Thyroid gland (tissue), 4 donors: Measurements from ENCODE around the gene CYGB. TPM values are rescaled to one million over a fixed set of nuclear protein-coding genes. Genes with fewer than 3 reads are reported as not detected.

Experiments used
- DNase-seq, 2 donors: peaks; one replicate each; pipeline ENCODE4 v3.0.0-alpha.2; 2019
- H3K27ac ChIP-seq, 3 donors: fragments of 200-600 bp; sonication (generic); 1 replicate in 2 of 3; 2 replicates in 1 of 3; pipeline ENCODE4 v1.5.1; 2016 to 2019; ENCODE audit warnings: mild to moderate bottlenecking in 1 of 3, moderate library complexity in 1 of 3
- H3K27me3 ChIP-seq: fragments of 200-600 bp; sonication (generic); one replicate; pipeline ENCODE4 v1.5.1; 2019
- H3K36me3 ChIP-seq, 2 donors: fragments of 200-600 bp; sonication (generic); one replicate each; pipeline ENCODE4 v1.5.1; 2016 to 2019
- H3K4me1 ChIP-seq, 2 donors: fragments of 200-600 bp; sonication (generic); one replicate each; pipeline ENCODE4 v1.5.1; 2017 to 2019
- H3K4me3 ChIP-seq, 3 donors: fragments of 200-600 bp; sonication (generic); replicated peaks in 1 of 3; 1 replicate in 2 of 3; 2 replicates in 1 of 3; pipeline ENCODE4 v1.5.1; 2016; ENCODE audit warnings: mild to moderate bottlenecking in 1 of 3
- H3K9me3 ChIP-seq: fragments of 200-600 bp; sonication (generic); one replicate; pipeline ENCODE4 v1.5.1; 2017
- CTCF ChIP-seq, 6 experiments: fragments of 200-600 bp in 3 of 6; fragments of 450-650 bp in 3 of 6; sonication (generic) in 3 of 6; IDR thresholded peaks; one replicate each; pipeline ENCODE4 v1.5.1; 2016 to 2019; ENCODE audit warnings: antibody characterized with exemption in 6 of 6, mild to moderate bottlenecking in 2 of 6, inconsistent platforms in 1 of 6, moderate library complexity in 1 of 6
- POLR2A ChIP-seq, 2 donors: fragments of 450-650 bp; IDR thresholded peaks; one replicate each; pipeline ENCODE4 v1.6.1; 2017; ENCODE audit warnings: antibody characterized with exemption in 2 of 2, mild to moderate bottlenecking in 2 of 2, moderate library complexity in 1 of 2
- WGBS, 2 donors: methylation state at CpG; one replicate each; pipeline ENCODE4 v1.1.5; 2017; 5-methylcytosine and 5-hydroxymethylcytosine counted together
- intact Hi-C: fragments of 100-400 bp; cut with DNase I; formaldehyde crosslinking; loops from one replicate; pipeline ENCODE4 v1.15.1; 2023
- total RNA-seq, 4 donors: library from RNA; depleted of rRNA; stranded (reverse); fragments of >200 nt; gene quantifications; one replicate each; pipeline ENCODE4 v1.2.3, GENCODE V29; 2016

The CYGB gene
- total RNA-seq, 4 donors from 2014 or later = 14.7 to 32.3 (median 25.6) TPM

GRCh38 chr17:76577876-76578275, 40.4 kb upstream of the CYGB start:
- 94 to 97% methylated on average over 7 of the region's 7 CpGs for WGBS, 2 donors
- intact Hi-C loops = no loop called here
- TF ChIP-seq CTCF (IDR thresholded peaks at IDR 0.05) = no peak
- TF ChIP-seq POLR2A (IDR thresholded peaks at IDR 0.05) = no peak
- Histone ChIP-seq H3K27ac (no peak overlapping the region), H3K4me1 (peaks cover 10 to 12% of the 10 kb centered on the region in 2 donors), H3K4me3 (no peak overlapping the region), H3K9me3 (no peaks in the 10 kb centered on the region), H3K36me3 (no peaks in the 10 kb centered on the region), H3K27me3 (no peaks in the 10 kb centered on the region)
- no peak for DNase-seq

- H3K27me3 ChIP-seq = no peaks in the 10 kb centered on the region
- WGBS, 2 donors = 91 to 93% methylated on average over 9 of the region's 9 CpGs
- no peaks in the 10 kb centered on the region for H3K9me3 ChIP-seq
- peaks cover 19 to 23% of the 10 kb centered on the region in 2 donors for H3K4me1 ChIP-seq
- no peak for TF ChIP-seq CTCF (IDR thresholded peaks at IDR 0.05)
- no peak for TF ChIP-seq POLR2A (IDR thresholded peaks at IDR 0.05)
- no peak overlapping the region for H3K27ac ChIP-seq
- intact Hi-C loops = no loop called here
- H3K36me3 ChIP-seq = no peaks in the 10 kb centered on the region
- no peak for DNase-seq
- H3K4me3 ChIP-seq = no peak overlapping the region
These were observed 38.7 kb upstream of the CYGB start for GRCh38 chr17:76576189-76576588.

- H3K27ac ChIP-seq = no peak overlapping the region
- no peak overlapping the region for H3K4me3 ChIP-seq
- WGBS, 2 donors = 78 to 79% methylated on average over 5 of the region's 5 CpGs
- peaks cover 16 to 23% of the 10 kb centered on the region in 2 donors for H3K4me1 ChIP-seq
- H3K9me3 ChIP-seq = no peaks in the 10 kb centered on the region
- DNase-seq = no peak
- intact Hi-C loops = no loop called here
- no peaks in the 10 kb centered on the region for H3K27me3 ChIP-seq
- TF ChIP-seq POLR2A (IDR thresholded peaks at IDR 0.05) (no peak), CTCF (IDR thresholded peaks at IDR 0.05) (no peak)
- no peaks in the 10 kb centered on the region for H3K36me3 ChIP-seq
These were observed 38.1 kb upstream of the CYGB start for GRCh38 chr17:76575570-76575969.

GRCh38 chr17:76574166-76574565, 36.7 kb upstream of the CYGB start:
- Histone ChIP-seq H3K9me3 (no peaks in the 10 kb centered on the region), H3K36me3 (no peaks in the 10 kb centered on the region), H3K27ac (peak overlapping the region in 1 of 3 donors; percentile 2), H3K4me3 (no peak overlapping the region), H3K27me3 (no peaks in the 10 kb centered on the region), H3K4me1 (peaks cover 29 to 36% of the 10 kb centered on the region in 2 donors)
- DNase-seq = no peak
- intact Hi-C loops = no loop called here
- 89 to 95% methylated on average over 11 of the region's 11 CpGs for WGBS, 2 donors
- TF ChIP-seq CTCF (IDR thresholded peaks at IDR 0.05) (no peak), POLR2A (IDR thresholded peaks at IDR 0.05) (no peak)

GRCh38 chr17:76573096-76573495, 35.6 kb upstream of the CYGB start:
- Histone ChIP-seq H3K36me3 (no peaks in the 10 kb centered on the region), H3K4me3 (no peak overlapping the region), H3K4me1 (peaks cover 33 to 44% of the 10 kb centered on the region in 2 donors), H3K9me3 (no peaks in the 10 kb centered on the region), H3K27me3 (no peaks in the 10 kb centered on the region), H3K27ac (peak overlapping the region in 1 of 3 donors; percentile 92)
- DNase-seq = no peak
- TF ChIP-seq CTCF (IDR thresholded peaks at IDR 0.05) (no peak), POLR2A (IDR thresholded peaks at IDR 0.05) (no peak)
- intact Hi-C loops = no loop called here
- WGBS, 2 donors = 93% methylated on average over 9 to 10 of the region's 10 CpGs
